ENCODE data around the gene AGO3.
A peak's percentile ranks its signal among the peaks of the same experiment; 100 is the strongest.
"Not testable (repeated sequence)": the region's sequence is repeated elsewhere in the genome, so short reads cannot be mapped to it uniquely, and the experiment has no call there.

AGO3 gene

GRCh38 chr1:36014722-36015220, 83.9 kb downstream of the AGO3 start:
- DNase-seq: no peak

GRCh38 chr1:36016686-36017085, 85.8 kb downstream of the AGO3 start:
- DNase-seq: no peak

DNA sequence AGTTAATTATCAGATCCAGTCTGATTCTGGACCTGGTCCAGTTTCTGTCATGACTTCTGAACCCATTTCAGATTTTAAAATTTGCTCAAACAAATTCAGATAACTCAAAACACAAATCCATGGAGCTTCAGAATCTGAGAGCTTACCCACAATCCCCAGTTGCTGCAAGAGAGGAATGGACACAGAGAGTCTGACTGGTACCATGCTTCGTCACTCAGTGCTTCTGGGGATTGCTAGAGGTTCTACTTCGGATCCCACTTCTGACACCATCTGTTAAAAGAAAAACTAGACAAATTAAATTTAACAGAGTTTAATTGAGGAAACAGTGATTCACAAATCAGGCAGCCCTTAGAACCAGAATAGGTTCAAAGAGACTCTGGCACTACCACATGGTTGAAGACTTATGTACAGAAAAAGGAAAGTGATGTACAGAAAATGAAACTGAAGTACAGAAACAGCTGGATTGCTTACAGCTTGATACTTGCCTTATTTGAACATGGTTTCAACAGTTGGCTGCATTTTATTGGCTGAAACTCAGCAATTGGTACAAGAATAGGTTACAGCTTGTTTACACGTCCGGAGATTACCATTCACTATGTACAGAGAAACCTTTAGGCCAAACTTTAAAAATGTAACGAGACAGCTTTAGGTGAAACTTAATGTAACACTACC, 92.3 kb downstream of the AGO3 start:
- peak; percentile 45 for DNase-seq

GRCh38 chr1:36024024-36024423, 93.1 kb downstream of the AGO3 start:
- not testable (repeated sequence) for DNase-seq

GRCh38 chr1:36024847-36025246, 93.9 kb downstream of the AGO3 start:
- DNase-seq: no peak

GRCh38 chr1:36027766-36028165, 96.9 kb downstream of the AGO3 start:
- DNase-seq: no peak

GRCh38 chr1:36031441-36031840, 100.5 kb downstream of the AGO3 start:
- DNase-seq: no peak

- peak; percentile 91 for DNase-seq
Measured at GRCh38 chr1:36034692-36035091, 103.8 kb downstream of the AGO3 start.

DNA sequence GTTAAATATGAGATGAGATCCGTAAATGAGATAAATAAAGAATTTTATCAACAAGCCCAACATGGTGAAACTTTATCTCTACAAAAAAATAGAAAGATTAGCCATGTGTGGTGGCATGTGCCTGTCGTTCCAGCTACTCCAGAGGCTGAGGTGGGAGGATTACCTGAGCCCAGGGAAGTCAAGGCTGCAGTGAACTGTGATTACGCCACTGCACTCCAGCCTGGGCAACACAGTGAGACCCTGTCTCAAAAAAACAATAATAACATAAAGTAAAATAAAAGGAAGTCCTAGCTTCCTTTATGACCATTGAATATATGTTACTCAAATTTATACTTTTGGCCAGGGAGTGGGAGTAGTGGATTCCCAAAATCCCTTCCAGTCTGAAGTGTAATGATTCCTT, 104.2 kb downstream of the AGO3 start:
- DNase-seq: peak; percentile 5

DNA sequence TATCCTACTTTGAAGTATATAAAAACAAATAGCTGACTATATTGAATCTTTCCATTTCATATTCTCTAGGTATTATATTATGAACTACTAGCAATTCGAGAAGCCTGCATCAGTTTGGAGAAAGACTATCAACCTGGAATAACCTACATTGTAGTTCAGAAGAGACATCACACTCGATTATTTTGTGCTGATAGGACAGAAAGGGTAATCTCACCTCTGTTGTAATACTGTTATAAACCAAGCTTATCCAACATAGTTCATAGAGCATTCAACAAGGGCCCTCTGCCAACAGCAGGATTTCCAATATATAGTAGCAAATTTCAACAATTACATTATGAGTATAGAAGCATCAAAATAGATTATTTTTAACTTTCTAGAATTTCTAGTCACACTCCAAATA, 109.3 kb downstream of the AGO3 start:
- no peak for DNase-seq

DNA sequence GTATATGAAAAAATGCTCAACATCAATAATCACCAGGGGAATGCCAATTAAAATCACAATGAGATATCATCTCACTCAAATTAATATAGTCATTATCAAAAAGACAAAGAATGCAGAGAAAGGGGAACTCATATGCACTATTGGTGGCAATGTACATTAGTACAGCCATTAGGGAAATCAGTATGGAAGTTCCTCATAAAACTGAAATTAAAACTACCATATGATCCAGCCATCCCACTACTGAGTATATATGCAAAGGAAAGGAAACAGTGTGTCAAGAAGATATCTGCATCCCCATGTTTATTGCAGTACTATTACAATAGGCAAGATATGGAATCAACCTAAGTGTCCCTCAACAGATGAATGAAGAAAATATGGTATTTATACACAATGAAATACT, 120.9 kb downstream of the AGO3 start:
- DNase-seq: peak; percentile 75

- no peak for DNase-seq
Measured at GRCh38 chr1:36053978-36054377, 123.1 kb downstream of the AGO3 start.

DNA sequence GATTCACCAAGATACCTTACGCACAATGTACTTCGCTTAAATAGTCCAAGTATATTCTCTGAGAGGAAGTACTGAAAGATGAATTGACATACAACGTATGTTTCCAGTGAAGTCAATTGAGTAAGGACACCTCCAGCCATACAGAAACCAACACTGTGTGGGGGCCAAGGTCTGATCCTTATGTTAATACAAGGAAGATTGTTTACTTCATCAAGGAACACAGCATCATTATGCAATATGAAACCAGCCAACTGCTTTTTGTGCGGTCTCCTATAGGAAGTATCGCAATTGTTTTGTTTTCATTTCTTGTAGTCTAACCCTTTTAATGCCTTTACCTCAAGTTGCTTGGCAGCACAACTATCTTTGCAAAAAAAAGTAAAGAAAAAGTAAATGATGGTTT, 124.8 kb downstream of the AGO3 start:
- peak; percentile 89 for DNase-seq

GRCh38 chr1:36062315-36062714, 131.4 kb downstream of the AGO3 start:
- no peak for DNase-seq

DNA sequence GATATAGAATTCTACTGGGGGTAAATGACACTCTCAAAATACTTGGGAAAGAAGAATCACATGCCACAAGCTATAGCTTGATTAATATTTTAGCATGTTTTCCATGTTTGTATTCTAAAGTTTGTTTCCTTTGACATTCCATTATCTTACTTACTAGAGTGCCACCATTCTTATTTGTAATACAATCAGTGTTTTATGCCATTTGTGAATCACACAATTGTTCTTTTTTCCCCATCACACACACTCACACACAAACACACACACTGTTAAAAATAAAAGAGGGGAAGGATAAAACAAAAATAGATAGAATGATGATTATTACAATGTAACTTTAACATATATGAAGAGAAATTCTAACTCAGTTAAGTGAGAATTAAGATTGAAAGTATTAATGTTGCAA, 137.0 kb downstream of the AGO3 start:
- DNase-seq: no peak

DNA sequence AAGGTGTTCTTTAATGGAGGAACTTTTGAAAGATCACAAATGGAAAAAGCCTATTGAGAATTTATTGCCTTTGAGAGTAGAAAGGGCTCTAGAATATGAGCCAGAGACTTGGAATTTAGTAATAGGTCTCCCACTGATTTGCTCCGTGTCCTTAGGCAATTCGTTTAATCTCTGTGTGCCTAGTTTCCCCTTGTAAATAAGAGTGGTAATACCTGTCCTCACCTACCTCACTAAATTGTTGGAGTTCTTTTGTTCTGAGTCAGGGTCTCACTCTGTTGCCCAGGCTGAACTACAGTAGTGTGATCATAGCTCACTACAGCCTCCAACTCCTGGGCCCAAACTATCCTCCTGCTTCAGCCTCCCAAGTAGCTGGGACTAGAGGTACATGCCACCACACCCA, 138.0 kb downstream of the AGO3 start:
- no peak for DNase-seq

DNA sequence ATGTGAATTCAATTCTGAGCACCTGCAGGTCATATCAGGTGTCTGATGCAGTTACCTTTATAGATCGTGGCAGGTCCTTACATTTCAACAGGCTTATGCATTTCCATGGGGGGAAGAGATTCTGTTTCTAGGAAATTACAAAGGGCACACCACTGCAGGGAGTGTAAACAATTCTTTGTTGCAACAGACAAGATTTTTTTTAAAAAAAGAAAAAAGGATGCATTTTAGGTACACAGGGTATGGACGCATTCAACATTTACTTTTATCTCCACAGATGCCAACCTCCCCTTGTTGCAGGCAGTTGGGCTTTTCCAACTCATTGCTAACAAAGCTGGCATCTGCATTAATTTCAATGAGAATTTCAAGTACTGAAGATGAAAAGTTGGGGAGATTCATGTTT, 139.4 kb downstream of the AGO3 start:
- DNase-seq: no peak

DNA sequence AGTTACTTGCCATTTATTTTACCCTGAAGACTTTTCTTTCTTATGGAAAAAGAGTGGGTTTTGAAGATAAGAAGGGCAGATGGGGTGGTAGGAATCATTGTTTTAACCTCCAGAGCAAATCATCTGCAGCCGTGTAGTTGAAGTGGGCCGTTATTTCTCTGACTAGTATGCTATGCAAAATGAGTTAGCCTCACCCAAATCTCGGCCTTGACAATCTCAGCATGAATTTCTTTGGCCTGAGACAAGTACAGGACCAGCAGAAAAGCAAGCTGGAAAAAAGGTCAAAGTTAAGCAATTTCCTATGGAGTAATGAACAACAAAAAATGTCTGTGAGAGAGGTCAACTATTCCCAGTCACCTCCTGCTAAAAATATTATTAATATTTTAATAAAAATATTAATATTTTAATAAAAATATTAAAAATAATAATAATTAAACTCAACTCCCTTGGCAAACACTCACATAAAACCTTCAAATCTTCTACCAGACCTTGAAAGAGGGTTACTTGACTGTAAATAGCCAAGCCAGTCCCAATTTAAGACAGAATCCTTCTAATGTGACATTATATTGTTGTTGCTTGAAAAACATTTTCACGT, 146.2 kb downstream of the AGO3 start:
- DNase-seq: no peak

- no peak for DNase-seq
Measured at GRCh38 chr1:36080236-36080635, 149.3 kb downstream of the AGO3 start.

DNA sequence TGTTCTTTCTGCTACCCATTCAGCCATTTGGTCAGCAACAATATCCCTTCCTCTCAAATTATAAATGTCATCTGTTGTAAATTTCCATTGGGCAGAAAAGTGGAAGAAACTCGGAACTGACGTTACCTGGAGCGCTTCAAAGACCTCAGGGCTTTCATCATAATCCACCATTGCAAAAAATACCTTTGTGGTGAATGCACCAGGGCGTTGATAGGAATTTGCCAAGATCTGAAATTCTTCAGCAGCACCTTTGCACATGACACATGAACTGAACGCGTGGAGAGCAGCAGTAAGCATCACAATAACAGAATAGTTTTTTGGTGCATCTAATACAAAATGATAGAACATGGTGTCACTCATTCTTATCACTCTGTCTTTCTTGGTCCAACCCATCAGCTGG, 149.9 kb downstream of the AGO3 start:
- no peak for DNase-seq

DNA sequence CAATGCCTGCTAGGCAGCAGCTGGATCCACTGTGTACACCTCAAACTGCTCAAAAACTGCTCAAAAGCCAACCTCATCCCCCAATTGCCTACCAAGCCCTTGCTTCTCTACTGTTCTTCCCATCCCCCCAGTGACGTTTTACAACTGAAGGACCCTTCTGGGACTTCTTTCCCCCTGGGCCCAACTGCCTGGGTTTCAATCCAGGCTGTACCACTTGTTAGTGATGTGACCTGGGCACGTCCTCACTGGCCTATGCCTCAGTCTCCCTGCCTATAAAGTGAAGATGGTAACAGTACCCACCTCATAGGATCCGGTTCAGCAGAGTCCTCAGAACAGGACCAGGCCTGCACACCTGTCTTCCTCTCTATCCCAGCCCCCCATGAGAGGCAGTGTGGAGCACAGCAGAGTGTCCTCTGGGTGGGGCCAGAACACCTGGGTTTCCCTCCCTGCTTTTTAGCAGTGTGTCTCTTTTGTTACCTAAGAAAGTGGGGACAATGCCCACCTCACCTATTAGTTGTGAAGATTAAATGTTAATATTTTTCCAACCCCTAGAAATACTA, 151.1 kb downstream of the AGO3 start:
- DNase-seq: no peak

GRCh38 chr1:36083219-36083618, 152.3 kb downstream of the AGO3 start:
- no peak for DNase-seq

- no peak for DNase-seq
Measured at GRCh38 chr1:36083635-36084496, 153.0 kb downstream of the AGO3 start, which contains the start of gene TEKT2. TSS of gene TEKT2 (plus strand) at chr1:36084094. CDS start at chr1:36084922, 828 bp downstream.

All from inflammatory macrophage treated with lipopolysaccharide for 4 hours (primary cell).